ELR (cell line): ENCODE results near the gene DENND6A.
"Not testable (repeated sequence)": the region's sequence is repeated elsewhere in the genome, so short reads cannot be mapped to it uniquely, and the experiment has no call there.

Source experiments
- DNase-seq: peaks from one replicate; pipeline ENCODE4 v3.0.0-alpha.2; 2015; ENCODE audit warnings: low read depth

DENND6A gene

GRCh38 chr3:57694146-57694545 is 1.3 kb upstream of the DENND6A start:
- DNase-seq, result no peak

GRCh38 chr3:57692133-57692395 is 813 bp downstream of the DENND6A start:
- DNase-seq, result not testable (repeated sequence)

GRCh38 chr3:57691411-57692132 is 1.3 kb downstream of the DENND6A start:
- peak; percentile 15 for DNase-seq

GRCh38 chr3:57689367-57690053 is 3.4 kb downstream of the DENND6A start:
- DNase-seq, result no peak

GRCh38 chr3:57688291-57688690 is 4.6 kb downstream of the DENND6A start:
- no peak for DNase-seq

- DNase-seq, result no peak
Measured at GRCh38 chr3:57683286-57683685, 9.6 kb downstream of the DENND6A start.

GRCh38 chr3:57682284-57682683 is 10.6 kb downstream of the DENND6A start:
- DNase-seq, result peak; percentile 51

- no peak for DNase-seq
Measured at GRCh38 chr3:57681691-57682090, 11.2 kb downstream of the DENND6A start.

- no peak for DNase-seq
Measured at GRCh38 chr3:57680046-57680445, 12.8 kb downstream of the DENND6A start.

GRCh38 chr3:57675530-57675929 is 17.3 kb downstream of the DENND6A start:
- DNase-seq, result no peak

- no peak for DNase-seq
Measured at GRCh38 chr3:57673156-57673555, 19.7 kb downstream of the DENND6A start.

GRCh38 chr3:57670543-57670942 is 22.3 kb downstream of the DENND6A start:
- no peak for DNase-seq

GRCh38 chr3:57661404-57661803 is 31.5 kb downstream of the DENND6A start:
- DNase-seq, result no peak

- DNase-seq, result peak; percentile 21
Measured at GRCh38 chr3:57659806-57660439, 33.0 kb downstream of the DENND6A start.

GRCh38 chr3:57659004-57659673 is 33.7 kb downstream of the DENND6A start:
- no peak for DNase-seq

GRCh38 chr3:57658536-57658935 is 34.3 kb downstream of the DENND6A start:
- no peak for DNase-seq

GRCh38 chr3:57655727-57656126 is 37.1 kb downstream of the DENND6A start:
- DNase-seq, result no peak

GRCh38 chr3:57654267-57654666 is 38.6 kb downstream of the DENND6A start:
- DNase-seq, result no peak

GRCh38 chr3:57652203-57652602 is 40.7 kb downstream of the DENND6A start:
- DNase-seq, result no peak

- no peak for DNase-seq
Measured at GRCh38 chr3:57647292-57647940, 45.5 kb downstream of the DENND6A start.

GRCh38 chr3:57646723-57647122 is 46.2 kb downstream of the DENND6A start:
- DNase-seq, result peak; percentile 40

- DNase-seq, result no peak
Measured at GRCh38 chr3:57644740-57645139, 48.1 kb downstream of the DENND6A start.
